ENCODE measurements around the gene INSIG2. TPM values are rescaled to one million over a fixed set of nuclear protein-coding genes. Genes with fewer than 3 reads are reported as not detected.

Gene INSIG2
- total RNA-seq, 1 experiment from 2014 or later: 13.3 TPM

DNA sequence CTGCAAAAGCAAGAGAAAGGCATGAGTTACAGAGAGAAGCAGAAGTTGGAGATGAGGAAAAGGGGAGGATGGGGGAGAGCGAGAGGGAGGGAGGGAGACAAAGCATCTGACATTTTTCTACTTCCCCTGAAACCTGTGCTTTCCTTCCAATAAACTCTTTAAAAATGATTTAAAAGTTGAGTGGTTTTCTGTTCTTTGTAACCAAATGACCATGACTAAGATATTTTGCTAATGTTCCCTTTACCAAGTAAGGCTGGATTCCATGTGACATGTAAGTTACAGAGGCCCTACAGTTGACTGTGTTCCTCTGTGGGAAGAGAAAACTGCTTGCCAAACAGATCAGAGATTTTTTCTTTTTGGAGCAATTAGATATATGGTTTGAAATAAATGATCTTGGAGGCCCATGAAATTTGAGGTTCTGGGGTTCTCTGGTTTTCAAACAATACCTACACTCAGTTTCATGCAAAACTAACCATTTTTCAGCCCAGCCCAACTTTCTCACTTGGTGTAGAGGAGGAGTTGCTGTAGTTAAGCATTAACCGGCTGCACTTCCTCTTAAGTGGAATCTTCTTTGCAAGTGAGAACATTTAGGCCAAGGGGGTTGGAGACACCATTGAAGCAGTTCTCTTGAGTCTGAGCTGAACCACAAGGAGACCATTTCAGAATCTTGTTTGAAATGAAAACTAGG is 34.5 kb downstream of the INSIG2 start:
- no TSS peak for BruUV-seq (replicated peaks)
- intact Hi-C loops (cut with micrococcal nuclease; ENCODE audit: unreplicated experiment): no loop called here

DNA sequence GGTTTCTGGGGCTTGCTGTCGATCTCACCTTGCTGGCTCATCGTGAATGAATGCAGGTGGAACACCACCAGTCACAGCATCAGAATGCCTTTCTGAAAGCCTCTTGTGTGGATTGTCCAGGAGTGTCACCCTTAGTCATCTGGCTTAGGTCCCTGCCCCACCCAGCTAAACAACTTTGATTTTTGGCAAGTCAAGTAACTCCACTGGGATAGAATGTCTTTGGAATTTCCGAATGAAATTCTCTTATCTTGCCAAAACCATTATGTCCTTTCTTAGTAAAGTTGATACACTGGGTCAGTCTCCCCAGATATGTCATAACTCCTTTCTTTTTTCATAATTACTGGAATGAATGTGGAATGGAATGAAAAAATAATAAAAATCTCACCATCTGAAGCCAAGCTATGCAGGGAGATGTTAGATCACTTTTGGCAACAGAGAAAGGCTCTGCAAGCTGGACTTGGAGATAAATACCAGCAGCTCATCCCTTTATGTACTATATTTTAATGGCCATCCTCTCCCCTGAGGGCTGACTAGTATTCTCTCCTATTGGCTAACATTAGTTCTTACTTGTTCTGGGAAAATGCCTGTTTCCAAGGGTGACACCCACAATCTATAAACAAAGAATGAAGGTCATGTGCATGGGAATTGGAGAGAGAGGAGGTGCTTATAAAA is 35.4 kb downstream of the INSIG2 start:
- no peak for TF ChIP-seq EZH2 (IDR thresholded peaks at IDR 0.05; ENCODE audit: borderline replicate concordance, low read depth, low read length, poor library complexity, severe bottlenecking)
- TF ChIP-seq, protein P1, sequence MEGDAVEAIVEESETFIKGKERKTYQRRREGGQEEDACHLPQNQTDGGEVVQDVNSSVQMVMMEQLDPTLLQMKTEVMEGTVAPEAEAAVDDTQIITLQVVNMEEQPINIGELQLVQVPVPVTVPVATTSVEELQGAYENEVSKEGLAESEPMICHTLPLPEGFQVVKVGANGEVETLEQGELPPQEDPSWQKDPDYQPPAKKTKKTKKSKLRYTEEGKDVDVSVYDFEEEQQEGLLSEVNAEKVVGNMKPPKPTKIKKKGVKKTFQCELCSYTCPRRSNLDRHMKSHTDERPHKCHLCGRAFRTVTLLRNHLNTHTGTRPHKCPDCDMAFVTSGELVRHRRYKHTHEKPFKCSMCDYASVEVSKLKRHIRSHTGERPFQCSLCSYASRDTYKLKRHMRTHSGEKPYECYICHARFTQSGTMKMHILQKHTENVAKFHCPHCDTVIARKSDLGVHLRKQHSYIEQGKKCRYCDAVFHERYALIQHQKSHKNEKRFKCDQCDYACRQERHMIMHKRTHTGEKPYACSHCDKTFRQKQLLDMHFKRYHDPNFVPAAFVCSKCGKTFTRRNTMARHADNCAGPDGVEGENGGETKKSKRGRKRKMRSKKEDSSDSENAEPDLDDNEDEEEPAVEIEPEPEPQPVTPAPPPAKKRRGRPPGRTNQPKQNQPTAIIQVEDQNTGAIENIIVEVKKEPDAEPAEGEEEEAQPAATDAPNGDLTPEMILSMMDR (conservative IDR thresholded peaks at IDR 0.05; ENCODE audit: low read depth, low read length): no peak
- Histone ChIP-seq H3K36me3 (ENCODE audit: insufficient read depth, low read length, poor library complexity, severe bottlenecking) (no peaks in the 10 kb centered on the region), H3K4me3 (ENCODE audit: low read depth, low read length, poor library complexity, severe bottlenecking) (no peak overlapping the region), H3K27ac (ENCODE audit: low read depth, low read length, poor library complexity, severe bottlenecking) (no peak overlapping the region), H3K4me1 (ENCODE audit: insufficient read depth, low read length, poor library complexity, severe bottlenecking) (no peaks in the 10 kb centered on the region), H3K27me3 (replicated peaks; ENCODE audit: insufficient read depth, low read depth, low read length, poor library complexity) (peaks cover 3% of the 10 kb centered on the region), H3K9me3 (ENCODE audit: low read depth, low read length, poor library complexity, severe bottlenecking) (no peaks in the 10 kb centered on the region)
- no peak for DNase-seq (ENCODE audit: low spot score)
- ChIA-PET POLR2A (ENCODE audit: low non-redundant PET) (no interaction called here), CTCF (no interaction called here)
- BruUV-seq (replicated peaks): no TSS peak
- intact Hi-C loops (cut with micrococcal nuclease; ENCODE audit: unreplicated experiment): no loop called here

More for the DNA sequence above, 34.5 kb downstream of the INSIG2 start:
- Histone ChIP-seq H3K4me3 (ENCODE audit: low read depth, low read length, poor library complexity, severe bottlenecking) (no peak overlapping the region), H3K4me1 (ENCODE audit: insufficient read depth, low read length, poor library complexity, severe bottlenecking) (no peaks in the 10 kb centered on the region), H3K36me3 (ENCODE audit: insufficient read depth, low read length, poor library complexity, severe bottlenecking) (no peaks in the 10 kb centered on the region), H3K9me3 (ENCODE audit: low read depth, low read length, poor library complexity, severe bottlenecking) (no peaks in the 10 kb centered on the region), H3K27me3 (replicated peaks; ENCODE audit: insufficient read depth, low read depth, low read length, poor library complexity) (peaks cover 3% of the 10 kb centered on the region), H3K27ac (ENCODE audit: low read depth, low read length, poor library complexity, severe bottlenecking) (no peak overlapping the region)
- ChIA-PET CTCF (no interaction called here), POLR2A (ENCODE audit: low non-redundant PET) (no interaction called here)
- no peak for DNase-seq (ENCODE audit: low spot score)
- TF ChIP-seq EZH2 (IDR thresholded peaks at IDR 0.05; ENCODE audit: borderline replicate concordance, low read depth, low read length, poor library complexity, severe bottlenecking): no peak
- TF ChIP-seq, protein P1 (conservative IDR thresholded peaks at IDR 0.05; ENCODE audit: low read depth, low read length): no peak

DNA sequence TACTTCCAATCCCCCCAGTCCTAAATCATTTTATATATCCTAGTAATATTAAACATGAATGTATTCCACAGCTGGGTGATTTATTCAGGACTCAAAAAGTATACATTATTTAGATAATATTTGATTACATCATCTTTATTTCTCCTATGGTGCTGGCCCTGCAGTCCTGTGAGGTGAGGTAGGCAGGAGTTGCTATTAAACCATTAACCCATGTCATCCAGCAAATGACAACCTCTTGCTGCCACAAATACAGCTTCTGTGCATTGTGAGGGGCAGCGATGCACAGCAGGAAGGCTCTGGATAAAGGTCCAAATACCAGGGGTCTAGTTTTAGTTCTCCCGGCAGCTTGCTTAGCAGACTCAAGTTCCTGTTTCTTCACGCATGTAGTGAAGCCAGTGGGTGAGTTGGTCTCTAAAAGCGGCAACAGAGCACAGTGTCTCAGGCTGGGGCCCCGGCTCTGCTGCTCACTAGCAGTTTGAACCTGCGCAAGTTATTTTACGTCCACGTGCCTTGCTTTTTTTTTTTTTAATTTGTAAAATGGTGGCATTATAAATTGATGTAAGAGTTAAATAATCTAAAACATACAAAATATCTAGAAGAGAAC is 36.1 kb downstream of the INSIG2 start:
- POLR2A ChIA-PET (ENCODE audit: low non-redundant PET): no interaction called here
- intact Hi-C loops (cut with micrococcal nuclease; ENCODE audit: unreplicated experiment): no loop called here
- peaks cover 3% of the 10 kb centered on the region for H3K27me3 ChIP-seq (replicated peaks; ENCODE audit: insufficient read depth, low read depth, low read length, poor library complexity)
- BruUV-seq (replicated peaks): no TSS peak
- no peak overlapping the region for H3K4me3 ChIP-seq (ENCODE audit: low read depth, low read length, poor library complexity, severe bottlenecking)
- H3K4me1 ChIP-seq (ENCODE audit: insufficient read depth, low read length, poor library complexity, severe bottlenecking): no peaks in the 10 kb centered on the region
- DNase-seq (ENCODE audit: low spot score): no peak
- no peak for TF ChIP-seq EZH2 (IDR thresholded peaks at IDR 0.05; ENCODE audit: borderline replicate concordance, low read depth, low read length, poor library complexity, severe bottlenecking)
- TF ChIP-seq, protein P1 (conservative IDR thresholded peaks at IDR 0.05; ENCODE audit: low read depth, low read length): no peak
- H3K36me3 ChIP-seq (ENCODE audit: insufficient read depth, low read length, poor library complexity, severe bottlenecking): no peaks in the 10 kb centered on the region
- no peaks in the 10 kb centered on the region for H3K9me3 ChIP-seq (ENCODE audit: low read depth, low read length, poor library complexity, severe bottlenecking)
- CTCF ChIA-PET: no interaction called here
- H3K27ac ChIP-seq (ENCODE audit: low read depth, low read length, poor library complexity, severe bottlenecking): no peak overlapping the region
